Measurements from ENCODE around the gene NCAN.

The NCAN gene

DNA sequence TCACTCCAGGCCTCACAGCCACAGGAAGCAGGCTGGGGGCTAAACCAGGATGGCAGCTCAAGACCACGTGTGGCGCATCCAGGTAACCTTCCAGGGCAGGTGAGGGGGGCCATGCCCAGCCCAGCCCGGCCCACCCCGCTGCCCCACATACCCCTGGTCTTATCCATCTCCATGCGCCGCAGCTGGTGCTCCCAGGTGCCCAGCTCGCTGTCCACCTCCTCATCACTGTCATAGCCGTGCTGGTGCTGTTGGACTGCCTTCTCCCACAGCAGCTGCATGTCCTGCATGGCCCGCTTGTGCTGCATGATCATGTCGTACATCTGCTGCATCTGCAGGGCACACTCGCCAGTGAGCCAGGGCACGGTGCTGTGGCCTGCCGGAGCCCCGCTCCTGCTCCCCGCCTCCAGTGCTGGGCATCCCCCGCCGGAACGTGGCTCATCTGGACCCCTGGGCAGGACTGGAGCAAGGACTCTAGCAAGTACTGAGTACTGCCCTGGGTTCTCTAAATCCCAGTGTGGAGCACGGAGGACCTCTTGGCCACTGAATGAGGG lies 67.4 kb downstream of the NCAN start:
- in situ Hi-C loops (cut with HindIII; ENCODE audit: low sequenced_read_pairs) = no loop called here
- DNase-seq (ENCODE audit: low read depth) = no peak
- no peak for TF ChIP-seq CTCF (IDR thresholded peaks at IDR 0.05; ENCODE audit: low read depth, low read length, missing control alignments)
- no peak overlapping the region for H3K4me3 ChIP-seq (ENCODE audit: low read depth, low read length)

DNA sequence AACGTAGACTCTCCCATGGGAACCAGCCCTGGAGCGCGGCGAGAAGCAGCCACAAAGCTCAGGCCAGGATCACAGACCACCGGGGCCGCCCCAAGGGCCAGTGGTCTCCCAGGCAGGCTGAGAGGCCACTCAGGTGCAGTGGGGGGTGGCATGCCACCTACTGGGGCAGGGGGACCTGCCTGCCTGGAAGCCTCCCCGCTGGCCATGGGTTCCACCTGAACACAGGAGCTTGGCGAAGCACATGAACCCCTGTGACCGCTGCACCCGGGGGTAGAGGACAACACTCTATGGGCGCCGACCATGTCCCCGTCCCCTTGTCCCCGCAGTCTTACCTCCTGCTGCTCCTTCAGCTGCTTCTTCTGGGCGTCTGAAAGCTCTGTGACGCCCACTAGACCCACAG lies 68.1 kb downstream of the NCAN start:
- no peak for TF ChIP-seq CTCF (IDR thresholded peaks at IDR 0.05; ENCODE audit: low read depth, low read length, missing control alignments)
- in situ Hi-C loops (cut with HindIII; ENCODE audit: low sequenced_read_pairs) = no loop called here
- H3K4me3 ChIP-seq (ENCODE audit: low read depth, low read length) = no peak overlapping the region
- no peak for DNase-seq (ENCODE audit: low read depth)

- no peak for TF ChIP-seq CTCF (IDR thresholded peaks at IDR 0.05; ENCODE audit: low read depth, low read length, missing control alignments)
- in situ Hi-C loops (cut with HindIII; ENCODE audit: low sequenced_read_pairs) = no loop called here
- no peak overlapping the region for H3K4me3 ChIP-seq (ENCODE audit: low read depth, low read length)
- no peak for DNase-seq (ENCODE audit: low read depth)
Measured at GRCh38 chr19:19280561-19280960, 68.8 kb downstream of the NCAN start.

DNA sequence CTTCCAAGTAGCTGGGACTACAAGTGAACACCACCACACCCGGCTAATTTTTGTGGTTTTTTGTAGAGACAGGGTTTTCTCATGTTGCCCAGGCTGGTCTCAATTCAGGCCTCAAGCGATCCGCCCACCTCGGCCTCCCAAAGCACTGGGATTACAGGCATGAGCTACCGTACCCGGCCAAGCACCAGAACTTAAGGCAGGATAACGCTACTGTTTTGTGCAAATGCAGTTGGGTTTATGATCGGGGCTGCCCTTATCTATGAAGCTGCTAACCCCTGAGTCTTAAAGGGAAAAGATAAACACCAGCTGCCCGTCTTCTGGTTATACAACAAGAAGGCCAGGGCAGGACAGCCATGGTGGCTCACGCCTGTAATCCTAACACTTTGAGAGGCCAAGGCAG lies 73.9 kb downstream of the NCAN start:
- TF ChIP-seq CTCF (IDR thresholded peaks at IDR 0.05; ENCODE audit: low read depth, low read length, missing control alignments) = no peak
- in situ Hi-C loops (cut with HindIII; ENCODE audit: low sequenced_read_pairs) = no loop called here
- H3K4me3 ChIP-seq (ENCODE audit: low read depth, low read length) = no peak overlapping the region
- DNase-seq (ENCODE audit: low read depth) = no peak

- in situ Hi-C loops (cut with HindIII; ENCODE audit: low sequenced_read_pairs) = no loop called here
- TF ChIP-seq CTCF (IDR thresholded peaks at IDR 0.05; ENCODE audit: low read depth, low read length, missing control alignments) = no peak
Measured at GRCh38 chr19:19292607-19293006, 80.8 kb downstream of the NCAN start.

DNA sequence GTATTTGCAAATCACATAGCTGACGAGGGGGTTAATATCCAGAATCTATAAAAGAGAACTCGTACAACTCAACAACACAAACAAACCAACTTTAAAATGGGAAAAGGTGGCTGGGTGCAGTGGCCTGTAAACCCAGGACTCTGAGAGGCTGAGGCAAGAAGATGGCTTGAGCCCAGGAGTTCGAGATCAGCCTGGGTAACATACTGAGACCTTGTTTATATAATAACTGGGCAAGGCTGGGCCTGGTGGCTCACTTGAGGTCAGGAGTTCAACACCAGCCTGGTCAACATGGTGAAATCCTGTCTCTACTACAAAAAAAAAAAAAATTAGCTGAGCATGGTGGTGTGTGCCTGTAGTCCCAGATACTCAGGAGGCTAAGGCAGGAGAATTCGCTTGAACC lies 83.2 kb downstream of the NCAN start:
- no peak overlapping the region for H3K4me3 ChIP-seq (ENCODE audit: low read depth, low read length)
- DNase-seq (ENCODE audit: low read depth) = no peak
- in situ Hi-C loops (cut with HindIII; ENCODE audit: low sequenced_read_pairs) = no loop called here
- no peak for TF ChIP-seq CTCF (IDR thresholded peaks at IDR 0.05; ENCODE audit: low read depth, low read length, missing control alignments)

More at GRCh38 chr19:19292607-19293006, 80.8 kb downstream of the NCAN start:
- no peak for DNase-seq (ENCODE audit: low read depth)
- no peak overlapping the region for H3K4me3 ChIP-seq (ENCODE audit: low read depth, low read length)

Measured in astrocyte of the cerebellum (primary cell).